Stimulated activated naive B cell treated with anti-CD40 and anti-IgM and Interleukin-4, amounts not matched to agents 10 μg/mL and 1 μg/mL and 100 μg/mL, for 72 hours (primary cell): Measurements from ENCODE around the gene THRA.

Source experiments
- ATAC-seq, 2 donors: fragments of 150-1000 bp; cut with Tn5 transposase; replicated peaks; 2 replicates each; pipeline ENCODE4 v1.10.0; 2021; ENCODE audit warnings: moderate library complexity in 1 of 2
- DNase-seq: peaks from one replicate; pipeline ENCODE4 v3.0.0; 2021
- H3K27ac Mint-ChIP-seq: one replicate; pipeline ENCODE4 v1.8.0; 2022; ENCODE audit warnings: mild to moderate bottlenecking, mixed read lengths
- H3K27me3 Mint-ChIP-seq, 2 donors: one replicate each; pipeline ENCODE4 v1.8.0; 2022; ENCODE audit warnings: mixed read lengths in 2 of 2
- H3K36me3 Mint-ChIP-seq, 2 donors: one replicate each; pipeline ENCODE4 v1.8.0; 2022; ENCODE audit warnings: mixed read lengths in 2 of 2, mild to moderate bottlenecking in 1 of 2
- H3K4me1 Mint-ChIP-seq, 2 donors: one replicate each; pipeline ENCODE4 v1.8.0; 2022; ENCODE audit warnings: mixed read lengths in 2 of 2, mild to moderate bottlenecking in 1 of 2
- H3K4me3 Mint-ChIP-seq, 2 donors: one replicate each; pipeline ENCODE4 v1.8.0; 2022; ENCODE audit warnings: mild to moderate bottlenecking in 2 of 2, mixed read lengths in 2 of 2, moderate library complexity in 1 of 2
- H3K9me3 Mint-ChIP-seq, 2 donors: one replicate each; pipeline ENCODE4 v1.8.0; 2022; ENCODE audit warnings: mixed read lengths in 2 of 2, mild to moderate bottlenecking in 1 of 2

Gene THRA

DNA sequence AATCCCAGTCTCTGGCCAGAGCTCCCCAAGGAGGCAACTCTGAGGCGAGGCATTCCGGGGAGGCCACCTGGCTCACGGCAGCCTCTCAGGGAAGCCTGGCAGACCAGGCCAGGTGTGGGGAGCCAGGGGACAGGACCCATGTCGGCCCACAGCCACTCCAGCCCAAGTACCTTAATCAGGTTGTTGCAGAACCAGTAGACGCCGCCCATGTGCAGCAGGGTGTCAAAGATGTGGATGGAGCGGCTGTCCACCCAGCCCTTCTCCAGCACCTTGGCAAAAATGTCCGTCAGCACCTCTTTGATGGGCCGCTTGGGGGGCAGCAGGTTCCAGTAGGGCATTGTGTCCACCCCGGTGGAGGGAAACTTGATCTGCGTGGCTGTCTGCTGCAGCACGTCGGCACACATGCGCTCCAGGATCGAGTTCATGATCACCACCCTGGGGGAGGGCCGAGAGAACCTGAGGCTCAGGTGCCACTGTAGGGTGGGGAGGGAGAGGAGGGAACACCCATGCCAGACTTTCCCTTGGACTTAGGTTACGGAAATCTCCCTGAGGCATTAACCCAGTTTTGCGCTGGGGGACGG is 39.7 kb upstream of the THRA start:
- DNase-seq (no peak), ATAC-seq (no peak)
- H3K4me3 Mint-ChIP-seq: no peak overlapping the region
- peak overlapping the region; percentile 65 for H3K27ac Mint-ChIP-seq
- H3K4me1 Mint-ChIP-seq: peaks cover 6 to 7% of the 10 kb centered on the region in 2 donors
- no peaks in the 10 kb centered on the region for H3K9me3 Mint-ChIP-seq
- no peaks in the 10 kb centered on the region for H3K27me3 Mint-ChIP-seq
- H3K36me3 Mint-ChIP-seq: peaks cover 47 to 67% of the 10 kb centered on the region in 2 donors

DNA sequence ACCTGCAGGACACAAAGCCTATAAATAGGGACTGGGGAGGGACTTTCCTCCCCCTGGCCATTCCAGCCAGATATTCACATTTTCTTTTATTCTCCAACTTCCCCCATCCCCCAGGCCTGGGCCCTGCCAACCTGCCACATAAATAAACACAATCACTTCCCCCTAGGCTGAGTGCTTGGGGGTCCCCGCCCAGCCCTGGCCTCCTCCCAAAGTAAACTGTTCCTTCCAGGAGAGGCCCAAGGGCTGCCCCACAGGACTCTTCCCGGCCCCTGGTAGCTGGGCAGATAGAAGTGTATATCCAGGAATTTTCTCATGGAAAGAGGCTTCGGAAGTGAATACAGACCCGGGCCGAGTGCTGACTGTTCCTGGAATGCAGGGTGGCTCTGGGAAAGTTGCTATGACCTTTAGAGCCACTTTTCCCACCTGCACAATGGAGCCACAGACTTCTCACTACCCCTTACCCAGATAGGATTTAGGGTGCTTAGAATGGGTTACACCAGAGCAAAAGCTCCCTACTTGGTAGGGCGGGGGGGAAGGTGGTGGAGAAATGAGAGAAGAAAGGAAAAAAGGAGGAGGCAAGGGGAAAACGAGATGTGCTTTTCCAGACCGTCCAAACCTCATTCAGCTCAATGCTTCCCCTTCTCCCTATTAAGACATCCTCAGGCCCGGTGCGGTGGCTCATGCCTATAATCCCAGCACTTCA is 39.0 kb upstream of the THRA start:
- DNase-seq (no peak), ATAC-seq (no peak)
- Mint-ChIP-seq H3K4me1 (peaks cover 6 to 7% of the 10 kb centered on the region in 2 donors), H3K4me3 (no peak overlapping the region), H3K36me3 (peaks cover 49 to 66% of the 10 kb centered on the region in 2 donors), H3K27me3 (no peaks in the 10 kb centered on the region), H3K9me3 (no peaks in the 10 kb centered on the region), H3K27ac (peak overlapping the region; percentile 76)

DNA sequence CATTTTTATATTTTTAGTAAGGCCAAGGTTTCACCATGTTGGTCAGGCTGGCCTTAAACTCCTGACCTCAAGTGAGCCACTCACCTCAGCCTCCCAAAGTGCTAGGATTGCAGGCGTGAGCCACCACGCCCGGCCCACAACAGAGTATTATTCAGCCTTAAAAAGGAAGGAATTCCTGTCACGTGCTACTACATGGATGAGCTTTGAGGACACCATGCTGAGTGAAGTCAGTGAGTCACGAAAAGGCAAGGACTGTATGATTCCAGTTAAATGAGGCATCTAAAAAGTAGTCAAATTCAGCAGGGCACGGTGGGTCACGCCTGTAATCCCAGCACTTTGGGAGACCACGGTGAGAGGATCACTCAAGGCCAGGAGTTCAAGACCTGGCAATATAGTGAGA is 37.9 kb upstream of the THRA start:
- Mint-ChIP-seq H3K4me1 (peaks cover 6 to 7% of the 10 kb centered on the region in 2 donors), H3K36me3 (peaks cover 55 to 67% of the 10 kb centered on the region in 2 donors), H3K9me3 (no peaks in the 10 kb centered on the region), H3K27ac (peak overlapping the region; percentile 48), H3K27me3 (no peaks in the 10 kb centered on the region), H3K4me3 (no peak overlapping the region)
- DNase-seq: no peak
- no peak for ATAC-seq

DNA sequence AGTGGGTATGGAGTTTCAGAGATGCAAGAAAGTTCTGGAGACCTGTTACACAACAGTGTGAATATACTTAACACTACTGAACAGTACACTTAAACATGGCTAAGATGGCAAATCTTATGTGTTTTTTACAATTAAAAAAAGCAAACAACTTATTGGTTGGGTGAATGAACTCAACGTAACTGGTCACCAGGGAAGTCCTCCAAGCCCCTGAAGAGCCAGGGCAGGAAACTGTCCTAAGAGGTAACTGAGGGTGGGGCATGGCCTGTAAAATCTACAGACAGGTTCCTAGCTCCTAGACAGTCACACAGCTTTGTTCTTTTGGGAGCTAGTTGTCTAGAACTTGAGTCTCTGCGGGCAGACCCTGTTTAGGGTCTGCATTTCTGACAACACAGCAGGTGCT is 37.2 kb upstream of the THRA start:
- Mint-ChIP-seq H3K9me3 (no peaks in the 10 kb centered on the region), H3K27me3 (no peaks in the 10 kb centered on the region), H3K4me1 (peaks cover 6 to 7% of the 10 kb centered on the region in 2 donors), H3K27ac (no peak overlapping the region), H3K36me3 (peaks cover 52 to 63% of the 10 kb centered on the region in 2 donors), H3K4me3 (no peak overlapping the region)
- ATAC-seq: no peak
- DNase-seq: no peak

DNA sequence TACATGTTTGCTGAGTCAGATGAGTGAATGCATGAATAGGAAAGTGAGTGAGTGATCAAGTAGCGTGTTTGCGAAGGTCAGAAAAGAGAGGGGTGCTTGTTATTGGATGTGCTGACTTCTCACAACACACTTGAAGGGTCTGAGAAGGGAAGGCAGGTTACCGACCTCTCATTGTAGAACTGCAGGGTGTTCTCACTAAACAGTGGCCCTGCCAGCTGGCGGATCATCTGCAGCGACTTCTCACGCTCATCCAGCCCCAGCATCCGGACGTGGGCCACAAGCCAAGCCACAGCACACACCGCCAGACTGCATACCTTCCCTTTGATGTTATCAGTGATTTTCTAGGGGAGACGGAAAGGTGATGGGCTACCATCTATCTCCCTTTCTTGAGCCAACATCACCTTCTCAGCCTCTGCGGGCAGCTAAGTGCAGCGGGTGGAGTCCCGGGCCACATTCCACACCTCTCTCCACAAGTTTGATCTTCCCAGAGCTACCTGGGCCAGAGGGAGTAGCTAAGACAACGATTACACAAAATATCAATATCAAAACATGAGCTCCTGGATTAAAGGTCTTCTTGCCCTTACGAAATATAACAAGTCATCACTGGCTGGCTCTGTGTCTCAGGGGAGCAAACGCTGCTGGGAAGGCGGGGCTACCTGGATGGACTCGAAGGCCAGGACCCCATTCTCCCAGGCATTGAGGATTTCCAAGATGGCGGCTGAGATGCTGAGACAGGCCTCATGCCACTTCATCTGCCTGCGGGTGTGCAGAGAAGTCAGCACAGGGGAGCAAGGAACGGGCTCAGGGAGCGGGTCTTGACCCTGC is 36.6 kb upstream of the THRA start:
- H3K4me1 Mint-ChIP-seq: peaks cover 6 to 7% of the 10 kb centered on the region in 2 donors
- ATAC-seq (no peak), DNase-seq (no peak)
- H3K36me3 Mint-ChIP-seq: peaks cover 53 to 64% of the 10 kb centered on the region in 2 donors
- H3K4me3 Mint-ChIP-seq: no peak overlapping the region
- H3K9me3 Mint-ChIP-seq: no peaks in the 10 kb centered on the region
- H3K27me3 Mint-ChIP-seq: no peaks in the 10 kb centered on the region
- H3K27ac Mint-ChIP-seq: peak overlapping the region; percentile 56

DNA sequence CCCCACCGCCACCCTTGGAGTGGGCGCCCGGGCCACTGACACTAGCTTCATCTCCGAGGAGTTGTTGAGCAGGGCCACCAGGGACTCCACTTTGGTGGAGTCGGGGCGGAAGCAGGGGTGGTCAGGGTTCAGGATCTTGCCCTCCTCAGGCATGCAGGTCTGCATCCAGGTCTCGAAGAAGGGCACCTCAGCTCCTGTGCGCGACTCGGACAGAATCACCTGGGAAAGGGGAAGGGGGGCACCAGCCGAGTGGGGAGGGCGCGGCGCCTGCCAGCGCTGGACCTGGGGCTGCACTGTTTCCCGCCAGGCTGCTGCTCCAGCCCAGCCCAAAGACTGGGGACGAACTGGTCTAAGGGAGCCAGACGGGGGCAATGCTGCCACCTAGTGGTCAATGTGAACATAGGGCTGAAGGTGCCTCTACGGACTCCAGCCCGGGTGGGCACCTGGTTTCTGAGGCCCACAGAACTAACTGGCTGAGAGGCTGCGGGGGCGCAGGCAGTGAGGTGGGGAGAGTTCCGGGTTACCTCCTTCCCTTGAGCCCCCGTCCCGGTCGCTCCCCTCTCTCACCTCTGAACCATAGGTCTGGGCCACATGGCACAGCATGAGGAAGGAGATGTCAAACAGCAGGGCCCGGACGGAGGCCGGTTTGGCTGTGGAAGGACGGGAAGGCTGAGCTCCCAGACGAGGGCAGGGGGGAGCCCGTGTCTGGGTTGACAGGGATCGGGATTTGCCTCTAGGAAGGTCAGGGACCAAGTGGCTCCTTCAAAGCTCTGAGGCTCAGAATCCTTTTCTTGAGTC is 35.8 kb upstream of the THRA start:
- peak; percentile 49 for DNase-seq

DNA sequence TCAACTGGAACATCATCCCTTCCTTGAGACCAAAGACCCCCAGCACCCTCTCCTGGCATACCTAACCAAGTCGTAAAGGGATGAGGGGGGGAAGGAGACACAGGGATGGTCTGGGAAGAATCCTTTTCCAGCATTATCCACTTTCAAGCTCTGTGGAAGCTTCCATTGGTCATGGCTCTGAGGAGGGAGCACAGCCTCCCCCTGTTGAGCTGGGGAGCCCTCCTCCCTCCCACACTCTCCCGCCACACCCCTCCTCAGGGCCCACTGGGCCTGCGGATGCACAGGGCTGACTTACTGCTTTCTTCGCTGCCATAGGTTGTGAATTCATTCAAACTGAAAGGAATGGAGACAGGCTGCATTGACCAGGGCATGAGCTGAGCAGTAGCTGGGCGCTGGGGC is 35.2 kb upstream of the THRA start:
- Mint-ChIP-seq H3K4me3 (no peak overlapping the region), H3K9me3 (no peaks in the 10 kb centered on the region), H3K27ac (no peak overlapping the region), H3K36me3 (peaks cover 57 to 67% of the 10 kb centered on the region in 2 donors), H3K4me1 (peaks cover 6 to 7% of the 10 kb centered on the region in 2 donors), H3K27me3 (no peaks in the 10 kb centered on the region)
- ATAC-seq (no peak), DNase-seq (no peak)

More for the DNA sequence above, 35.8 kb upstream of the THRA start:
- no peak overlapping the region for H3K27ac Mint-ChIP-seq
- peaks cover 6 to 7% of the 10 kb centered on the region in 2 donors for H3K4me1 Mint-ChIP-seq
- H3K36me3 Mint-ChIP-seq: peaks cover 57 to 65% of the 10 kb centered on the region in 2 donors
- H3K9me3 Mint-ChIP-seq: no peaks in the 10 kb centered on the region
- H3K27me3 Mint-ChIP-seq: no peaks in the 10 kb centered on the region
- no peak overlapping the region for H3K4me3 Mint-ChIP-seq
- ATAC-seq: peak; percentile 96 to 99

DNA sequence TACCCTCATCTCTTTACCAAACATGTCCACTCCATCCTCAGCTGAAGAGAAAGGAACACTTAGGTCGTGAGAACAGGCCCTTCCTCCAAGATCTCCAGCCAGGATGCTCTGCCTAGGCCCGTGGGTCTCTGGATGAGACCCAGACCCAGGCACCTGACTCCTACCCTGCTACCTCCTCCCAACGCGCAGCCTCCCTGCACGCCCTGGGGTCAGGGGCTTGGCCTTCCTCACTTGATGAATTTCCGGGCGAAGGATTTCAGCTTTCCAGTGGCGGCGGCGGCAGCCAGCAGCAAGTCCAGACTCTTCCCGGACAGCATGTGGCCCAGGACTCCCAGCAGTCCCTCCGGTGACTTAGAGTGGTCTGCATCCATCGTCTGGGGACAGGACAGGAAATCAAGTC is 34.2 kb upstream of the THRA start:
- Mint-ChIP-seq H3K27ac (no peak overlapping the region), H3K4me3 (no peak overlapping the region), H3K9me3 (no peaks in the 10 kb centered on the region), H3K27me3 (no peaks in the 10 kb centered on the region), H3K36me3 (peaks cover 63 to 76% of the 10 kb centered on the region in 2 donors), H3K4me1 (peaks cover 6 to 7% of the 10 kb centered on the region in 2 donors)
- DNase-seq: no peak
- ATAC-seq: no peak

DNA sequence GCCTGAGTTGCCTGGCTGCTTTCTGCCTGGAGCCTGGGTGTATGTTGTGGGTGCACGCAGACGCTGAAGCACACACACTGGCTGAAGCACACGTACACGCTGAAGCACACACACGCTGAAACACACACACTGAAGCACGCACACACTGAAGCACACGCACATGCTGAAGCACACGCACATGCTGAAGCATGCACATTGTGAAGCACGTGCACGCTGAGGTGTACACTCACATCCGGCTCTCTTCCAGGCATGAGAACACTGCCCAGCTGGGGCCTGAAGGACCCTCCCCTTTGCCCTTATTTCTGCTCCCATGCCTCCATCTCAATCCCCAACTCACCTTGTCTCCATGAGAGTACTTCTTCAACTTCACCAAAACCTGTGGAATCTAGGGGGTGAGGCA is 31.1 kb upstream of the THRA start:
- Mint-ChIP-seq H3K27ac (no peak overlapping the region), H3K9me3 (no peaks in the 10 kb centered on the region), H3K27me3 (no peaks in the 10 kb centered on the region), H3K4me3 (no peak overlapping the region), H3K4me1 (peaks cover 7 to 8% of the 10 kb centered on the region in 2 donors), H3K36me3 (peaks cover 45 to 70% of the 10 kb centered on the region in 2 donors)
- ATAC-seq (no peak), DNase-seq (no peak)

DNA sequence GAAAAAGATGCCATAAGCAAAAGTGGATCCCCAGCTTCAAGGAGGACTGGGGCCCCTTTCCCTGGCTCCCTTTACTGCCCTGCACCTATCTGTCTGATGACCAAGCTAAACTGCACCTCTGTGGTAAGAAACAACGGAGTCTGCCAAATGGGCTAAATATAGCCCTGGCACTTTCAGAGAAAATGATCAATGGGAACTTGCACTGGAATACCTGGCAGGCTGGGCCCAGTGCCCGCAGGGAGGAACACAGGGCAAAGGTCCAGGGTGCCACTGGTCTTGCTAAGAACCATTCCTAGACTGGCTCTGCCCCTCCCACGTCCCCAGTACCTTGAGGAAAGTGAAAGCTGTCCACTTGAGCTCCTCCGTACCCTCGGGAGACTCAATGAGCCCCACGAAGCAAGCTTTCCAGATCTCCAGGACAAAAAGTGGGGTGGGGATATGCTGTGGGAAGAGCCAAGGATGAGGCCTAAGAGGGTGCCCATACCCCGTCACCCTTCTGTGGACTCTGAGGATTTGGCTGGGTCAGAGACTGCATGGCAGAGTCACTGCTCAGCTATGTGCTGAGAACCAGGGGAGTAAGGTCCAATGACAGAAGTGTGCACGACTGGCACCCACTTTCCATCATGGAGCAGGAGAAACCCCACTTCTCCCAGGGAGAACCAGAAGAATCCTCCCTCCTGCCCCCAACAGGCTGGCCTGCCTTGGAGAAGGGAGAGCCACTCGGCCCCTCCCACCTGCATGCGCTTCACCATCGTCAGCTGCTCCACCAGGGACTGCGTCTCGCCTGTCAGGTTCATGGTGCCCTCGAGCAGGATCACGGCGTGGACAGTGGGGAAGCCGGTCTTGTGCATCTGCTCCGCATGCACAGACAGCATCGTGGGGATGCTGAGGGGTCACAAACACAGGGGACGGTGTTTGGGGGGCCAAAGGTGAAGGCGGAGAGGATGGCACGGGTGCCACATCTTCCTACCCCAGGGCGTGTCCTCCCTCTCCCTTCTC is 30.1 kb upstream of the THRA start:
- no peaks in the 10 kb centered on the region for H3K27me3 Mint-ChIP-seq
- no peak for ATAC-seq
- no peaks in the 10 kb centered on the region for H3K9me3 Mint-ChIP-seq
- no peak for DNase-seq
- peak overlapping the region; percentile 9 for H3K27ac Mint-ChIP-seq
- no peak overlapping the region for H3K4me3 Mint-ChIP-seq
- peaks cover 39 to 63% of the 10 kb centered on the region in 2 donors for H3K36me3 Mint-ChIP-seq
- H3K4me1 Mint-ChIP-seq: peaks cover 0 to 4% of the 10 kb centered on the region in 2 donors

DNA sequence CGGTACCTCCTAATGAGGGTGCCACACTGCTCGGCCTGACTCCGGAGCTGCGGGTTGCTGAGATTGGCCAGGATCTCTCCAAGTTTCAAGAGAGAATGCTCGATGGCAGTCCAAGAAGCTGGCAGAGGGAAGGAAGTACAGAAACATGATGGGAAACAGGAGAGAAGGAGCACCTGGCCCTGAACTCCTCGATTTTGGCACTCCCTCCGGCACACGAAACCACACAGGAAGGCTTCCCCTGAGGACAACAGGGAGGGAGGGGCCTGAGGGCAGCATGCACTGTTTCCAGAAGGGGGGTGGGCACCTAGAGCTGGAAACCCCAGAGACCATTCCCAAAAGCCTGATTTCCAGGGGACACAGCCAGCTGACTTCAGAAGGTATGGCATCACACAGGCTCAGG is 29.4 kb upstream of the THRA start:
- H3K36me3 Mint-ChIP-seq: peaks cover 39 to 58% of the 10 kb centered on the region in 2 donors
- ATAC-seq: no peak
- H3K27ac Mint-ChIP-seq: no peak overlapping the region
- peaks cover 0 to 4% of the 10 kb centered on the region in 2 donors for H3K4me1 Mint-ChIP-seq
- H3K4me3 Mint-ChIP-seq: no peak overlapping the region
- no peaks in the 10 kb centered on the region for H3K27me3 Mint-ChIP-seq
- DNase-seq: no peak
- no peaks in the 10 kb centered on the region for H3K9me3 Mint-ChIP-seq

DNA sequence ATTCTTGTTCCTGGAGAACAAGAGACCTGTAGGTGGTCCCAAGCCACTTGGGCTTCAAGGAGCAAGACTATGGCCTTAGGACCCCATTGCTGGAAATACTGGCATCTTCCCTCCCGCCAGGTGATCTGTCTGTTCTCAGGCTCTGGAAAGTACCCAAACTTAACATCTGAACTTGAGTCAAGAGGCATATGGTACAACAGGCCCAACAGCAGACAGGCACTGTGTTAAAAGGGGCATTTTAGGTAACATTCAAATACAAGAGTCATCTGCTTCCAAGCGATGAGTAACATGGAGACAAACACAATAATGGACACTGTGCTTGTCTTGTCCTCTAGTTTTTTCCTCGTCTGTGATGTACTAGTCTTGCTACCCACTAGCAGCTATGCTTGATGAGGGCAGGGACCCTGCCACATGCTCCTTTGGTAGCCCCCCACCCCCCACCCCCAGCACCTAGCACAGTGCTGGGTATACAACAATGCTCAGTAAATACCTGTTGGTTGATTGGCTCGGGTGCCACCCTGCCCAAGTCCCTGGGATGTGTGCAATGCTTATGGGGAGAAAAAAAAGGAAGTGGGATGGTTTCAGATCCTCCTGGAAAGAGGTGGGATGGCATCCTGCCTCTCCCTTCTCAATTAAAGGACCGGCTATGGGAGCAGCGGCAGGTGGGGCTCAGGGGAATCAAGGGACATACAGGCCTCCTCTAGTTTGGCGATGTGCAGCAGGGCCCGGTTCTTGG is 28.2 kb upstream of the THRA start:
- Mint-ChIP-seq H3K4me1 (peaks cover 0 to 4% of the 10 kb centered on the region in 2 donors), H3K4me3 (no peak overlapping the region), H3K9me3 (no peaks in the 10 kb centered on the region), H3K36me3 (peaks cover 30 to 47% of the 10 kb centered on the region in 2 donors), H3K27ac (no peak overlapping the region), H3K27me3 (no peaks in the 10 kb centered on the region)
- ATAC-seq (no peak), DNase-seq (no peak)
